Stimulated activated CD4-positive, alpha-beta T cell treated with anti-CD3 and anti-CD28 coated beads, Interleukin-4, amount 100 ng/mL, for 48 hours (primary cell): Measurements from ENCODE around the gene ITPR1.
"Not testable (repeated sequence)": the region's sequence is repeated elsewhere in the genome, so short reads cannot be mapped to it uniquely, and the experiment has no call there.

Source experiments
- DNase-seq, 2 donors: peaks; one replicate each; pipeline ENCODE4 v3.0.0-alpha.2; 2020; ENCODE audit warnings: low read depth in 2 of 2

Gene ITPR1

DNA sequence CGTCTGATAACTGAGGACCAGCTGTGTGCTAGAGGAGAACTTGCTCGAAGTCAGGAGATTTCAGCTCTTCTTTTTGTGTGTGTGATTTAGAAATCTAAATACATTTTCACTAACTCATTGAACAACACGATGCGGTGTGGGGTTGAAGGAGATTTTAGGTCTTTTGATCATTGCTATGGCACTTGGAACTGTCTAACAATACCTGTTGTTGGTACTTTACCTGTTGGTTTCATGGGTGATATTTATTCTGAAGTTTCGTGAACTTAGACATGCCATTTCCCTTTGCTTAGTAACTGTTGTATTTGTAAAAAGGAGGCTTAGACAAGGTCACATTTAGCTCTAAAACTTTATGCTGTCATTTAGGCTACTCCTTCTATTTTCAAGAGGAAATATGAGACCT lies 99.9 kb downstream of the ITPR1 start:
- DNase-seq: no peak

DNA sequence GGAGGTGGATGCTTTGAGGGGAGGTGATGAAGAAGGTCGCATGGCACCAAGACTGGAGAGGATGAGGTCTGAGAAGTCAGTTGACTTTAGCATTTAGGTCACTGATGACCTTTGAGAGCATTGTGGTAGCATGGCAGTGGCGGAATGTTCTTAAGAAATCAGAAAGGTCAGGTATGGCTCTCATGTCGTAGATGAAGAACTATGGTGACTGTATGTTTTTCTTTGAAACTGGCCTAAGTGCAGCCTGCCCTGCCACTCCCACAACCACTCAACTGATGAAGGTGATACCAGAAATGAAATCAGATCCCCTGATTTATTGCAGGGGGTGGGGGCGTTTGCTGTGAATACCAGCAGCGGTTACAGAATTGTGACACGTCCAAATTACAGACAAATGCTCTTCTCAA lies 102.6 kb downstream of the ITPR1 start:
- no peak for DNase-seq

DNA sequence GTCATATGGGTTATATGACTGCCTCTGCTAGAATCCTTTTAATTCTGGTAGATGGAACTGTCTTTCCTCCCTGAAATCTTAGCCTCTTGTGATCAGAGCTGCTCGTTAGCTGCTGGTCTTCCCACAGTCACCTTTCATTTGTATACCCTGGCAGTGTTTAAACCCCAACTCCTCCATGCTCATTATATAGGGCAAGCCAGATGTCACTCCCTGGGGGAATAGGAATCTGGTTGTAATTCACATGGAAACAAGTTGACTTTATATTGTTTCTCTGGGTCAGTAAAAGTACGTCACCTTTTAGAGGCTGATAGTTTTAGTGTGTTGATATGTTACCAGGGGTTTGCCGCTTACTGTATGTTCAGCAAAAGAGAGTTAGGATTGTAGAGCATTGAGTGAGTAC lies 103.5 kb downstream of the ITPR1 start:
- DNase-seq: no peak

DNA sequence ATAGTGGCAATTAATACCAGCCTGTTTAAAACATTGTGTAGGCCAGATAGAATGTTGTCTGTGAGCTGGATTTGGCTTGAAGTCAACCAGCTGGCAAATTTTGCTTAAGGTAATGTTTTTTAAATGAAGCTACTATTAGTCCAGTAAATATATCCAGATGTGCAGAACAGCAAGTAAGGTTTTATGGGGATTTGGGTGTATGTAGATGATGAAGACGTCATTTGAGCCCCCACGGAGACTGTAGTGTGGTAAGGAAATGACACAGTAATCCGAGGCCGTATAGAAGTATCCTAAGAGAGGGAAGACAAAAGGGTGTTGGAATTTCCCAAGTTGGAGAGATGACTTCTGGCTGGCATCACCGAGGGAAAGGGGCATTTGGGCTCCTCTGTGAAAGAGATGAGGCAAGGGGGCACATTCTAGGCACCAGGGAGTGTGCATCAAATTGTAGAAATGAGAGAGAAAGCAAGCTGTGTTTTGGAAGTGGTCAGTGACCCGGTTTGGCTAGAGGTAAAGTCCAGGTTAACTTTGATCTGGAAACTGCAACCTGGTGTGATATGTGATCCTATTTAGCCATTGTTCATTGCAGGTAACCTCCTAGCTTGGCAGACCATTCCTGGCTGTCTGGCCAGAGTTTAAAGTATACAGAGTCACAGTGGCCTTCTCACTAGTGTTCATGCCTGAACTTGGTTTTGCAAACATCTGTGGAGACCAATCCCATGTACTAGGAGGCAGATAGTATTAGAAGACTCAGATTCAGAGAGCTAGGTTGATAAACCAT lies 104.2 kb downstream of the ITPR1 start:
- DNase-seq: no peak

DNA sequence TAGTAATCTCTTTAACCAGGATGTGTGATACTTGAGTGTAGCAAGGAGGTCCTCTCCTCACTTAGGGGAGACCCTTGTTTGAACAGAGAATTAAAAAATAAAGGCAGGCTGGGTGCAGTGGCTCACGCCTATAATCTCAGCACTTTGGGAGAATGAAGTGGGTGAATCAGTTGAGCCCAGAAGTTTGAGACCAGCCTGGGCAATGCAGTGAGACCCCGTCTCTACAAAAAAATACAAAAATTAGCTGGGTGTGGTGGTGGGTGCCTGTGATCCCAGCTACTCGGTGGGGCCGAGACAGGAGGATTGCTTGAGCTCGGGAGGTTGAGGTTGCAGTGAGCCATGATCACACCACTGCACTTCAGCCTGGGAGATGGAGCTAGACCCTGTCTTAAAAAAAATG lies 105.1 kb downstream of the ITPR1 start:
- DNase-seq: not testable (repeated sequence)

DNA sequence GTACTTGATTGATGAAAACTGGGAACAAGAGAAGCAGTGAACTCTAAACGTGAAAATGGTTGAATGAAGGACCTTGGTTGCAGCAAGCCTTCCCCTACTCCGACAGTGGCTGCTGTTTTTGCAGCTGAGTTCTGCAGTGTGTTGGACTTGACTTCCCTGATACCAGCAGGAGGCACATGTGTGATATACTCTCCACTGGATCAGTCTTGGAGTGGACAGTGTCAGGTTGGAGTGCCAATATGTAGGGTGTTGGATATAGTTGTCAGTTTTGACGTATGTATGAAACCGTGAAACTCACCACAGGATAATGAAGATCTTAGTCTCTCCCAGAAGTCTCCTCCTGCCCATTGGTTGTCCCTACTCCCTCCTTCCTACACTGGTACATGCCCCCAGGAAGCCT lies 106.5 kb downstream of the ITPR1 start:
- DNase-seq: no peak

DNA sequence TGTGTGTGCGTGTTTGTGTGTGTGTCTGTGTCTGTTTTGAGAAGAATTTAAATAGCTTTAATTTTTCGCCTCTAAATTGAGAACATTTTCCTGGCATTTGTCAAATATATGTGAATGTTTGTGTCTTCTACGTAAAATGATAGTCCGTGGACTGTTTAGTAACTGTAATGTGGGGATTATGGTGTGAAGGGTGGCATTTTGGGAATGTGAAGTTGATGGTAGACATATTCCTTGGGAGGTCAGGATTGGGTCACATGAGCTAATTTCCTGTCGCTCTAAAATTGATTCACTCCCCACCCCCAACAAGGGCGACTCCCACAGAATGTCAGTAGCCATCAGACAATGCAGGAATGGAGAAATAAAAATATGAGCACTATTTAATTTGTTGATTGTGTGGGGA lies 107.3 kb downstream of the ITPR1 start:
- no peak for DNase-seq

DNA sequence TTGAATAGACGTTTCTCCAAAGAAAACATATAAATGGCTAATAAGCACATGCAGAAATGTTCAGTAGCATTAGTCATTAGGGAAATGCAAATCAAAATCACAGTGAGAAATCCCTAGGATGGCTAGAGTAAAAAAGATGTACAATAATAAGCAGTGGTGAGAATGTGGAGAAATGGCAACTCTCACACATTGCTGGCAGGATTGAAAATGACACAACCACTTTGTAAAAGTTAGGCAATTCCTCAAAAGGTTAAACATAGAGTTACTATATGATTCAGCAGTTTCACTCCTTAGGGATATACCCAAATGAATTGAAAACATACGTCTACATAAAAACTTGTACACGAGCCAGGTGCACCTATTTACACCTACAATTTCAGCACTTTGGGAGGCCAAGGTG lies 108.7 kb downstream of the ITPR1 start:
- no peak for DNase-seq

DNA sequence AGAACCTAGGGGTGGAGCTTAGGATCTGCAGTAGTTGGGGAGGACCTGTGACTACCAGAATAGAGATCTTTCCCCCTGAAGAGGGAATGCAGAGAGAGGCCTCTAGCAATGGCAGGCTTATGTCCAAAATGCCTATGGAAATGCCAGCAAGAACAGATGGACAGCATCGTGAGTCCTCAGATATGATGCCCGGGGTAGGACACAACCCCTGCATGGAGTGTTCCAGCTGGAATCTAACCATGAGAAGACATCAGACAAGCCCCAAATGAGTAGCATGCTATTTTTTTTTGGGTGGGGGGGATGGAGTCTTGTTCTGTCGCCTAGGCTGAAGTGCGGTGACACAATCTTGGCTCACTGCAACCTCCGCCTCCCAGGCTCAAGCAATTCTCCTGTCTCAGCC lies 111.5 kb downstream of the ITPR1 start:
- DNase-seq: no peak

DNA sequence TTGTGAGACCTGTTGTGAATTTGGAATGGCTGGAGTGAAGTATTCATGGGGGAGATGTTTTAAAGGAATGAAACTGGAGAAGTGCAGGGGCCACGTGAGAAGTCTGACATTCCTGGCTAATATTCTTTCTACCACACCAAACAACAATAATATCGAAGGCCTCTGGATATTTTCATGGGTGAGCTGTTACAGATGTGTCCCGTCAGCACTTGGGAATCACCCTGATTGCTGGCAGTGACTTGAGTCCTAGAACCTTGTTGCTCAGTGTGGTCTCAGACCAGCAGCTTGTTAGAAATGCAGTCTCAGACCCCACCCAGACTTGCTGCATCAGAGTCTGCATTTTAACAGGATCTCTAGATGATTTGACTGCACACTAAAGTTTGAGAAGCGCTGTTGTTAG lies 113.8 kb downstream of the ITPR1 start:
- no peak for DNase-seq

DNA sequence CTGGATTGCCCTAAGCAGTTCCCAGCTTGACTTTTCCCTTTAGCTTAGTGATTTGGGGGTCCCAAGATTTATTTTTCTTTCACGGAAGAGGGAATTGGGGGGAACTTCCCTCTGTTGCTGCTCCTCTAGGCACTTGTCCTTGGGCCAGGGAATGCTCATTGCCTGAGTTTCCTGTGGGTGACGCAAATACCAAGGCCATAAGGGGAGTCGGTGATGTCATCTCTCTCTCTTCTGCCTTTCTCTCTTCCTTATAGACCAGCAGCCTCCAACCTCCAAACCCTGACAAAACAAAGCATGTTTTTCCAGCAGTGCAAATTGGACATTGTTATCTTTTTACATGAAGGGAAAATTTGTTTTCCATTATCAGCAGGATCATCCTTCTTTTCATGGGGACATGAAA lies 120.2 kb downstream of the ITPR1 start:
- no peak for DNase-seq

DNA sequence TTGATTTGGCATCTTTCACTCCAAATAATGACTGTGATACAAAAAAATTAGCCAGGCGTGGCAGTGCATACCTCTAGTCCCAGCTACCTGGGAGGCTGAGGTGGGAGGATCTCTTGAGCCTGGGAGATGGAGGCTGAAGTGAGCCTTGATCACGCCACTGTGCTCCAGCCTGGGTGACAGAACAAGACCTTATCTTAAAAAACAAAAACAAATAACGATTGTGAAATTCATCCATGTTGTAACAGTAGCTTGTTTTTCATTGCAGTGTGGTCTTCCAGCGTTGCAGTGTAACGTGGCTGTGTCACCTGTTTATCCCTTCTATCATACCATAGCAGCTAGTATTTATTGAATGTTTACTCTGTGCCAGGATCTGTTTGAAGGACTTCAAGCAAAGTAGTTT lies 120.9 kb downstream of the ITPR1 start:
- no peak for DNase-seq

DNA sequence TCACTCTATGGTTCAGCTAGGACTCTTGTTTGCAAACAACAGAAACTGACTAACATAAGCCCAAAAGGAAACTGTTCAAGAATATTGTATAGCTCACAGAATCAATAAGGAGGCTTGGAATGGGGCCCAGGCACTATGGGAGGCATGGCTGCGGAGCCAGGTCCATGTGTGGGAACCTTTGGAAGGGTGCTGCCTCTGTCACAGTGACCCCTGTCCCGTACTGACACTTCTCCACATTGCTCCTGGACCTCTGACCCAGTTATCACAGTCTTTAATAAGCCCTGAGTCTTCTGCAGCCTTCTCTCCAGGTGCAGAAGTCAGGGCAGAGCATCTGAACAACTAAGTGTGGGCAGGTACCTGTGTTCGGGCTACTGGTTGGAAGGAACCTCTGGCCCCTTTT lies 121.8 kb downstream of the ITPR1 start:
- no peak for DNase-seq

DNA sequence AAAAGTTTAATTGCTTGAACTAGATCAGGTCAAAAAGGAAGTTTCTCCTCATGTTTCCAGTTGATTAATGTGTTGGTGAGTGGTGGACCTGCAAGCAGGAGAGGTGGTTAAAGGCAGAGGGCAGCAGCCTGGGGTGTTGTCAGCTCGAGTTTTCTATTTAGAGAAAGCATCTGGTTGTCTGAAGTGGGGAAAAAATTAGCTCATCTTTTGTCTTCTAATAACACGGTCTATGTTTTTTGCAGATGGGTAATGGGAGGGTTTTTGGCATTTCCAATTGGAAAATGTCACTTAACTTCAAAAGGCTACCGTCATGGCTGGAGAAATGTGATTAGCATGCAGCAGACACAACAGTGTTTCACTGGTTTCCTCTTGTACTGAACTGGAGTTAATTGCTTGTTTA lies 122.6 kb downstream of the ITPR1 start:
- DNase-seq: no peak

DNA sequence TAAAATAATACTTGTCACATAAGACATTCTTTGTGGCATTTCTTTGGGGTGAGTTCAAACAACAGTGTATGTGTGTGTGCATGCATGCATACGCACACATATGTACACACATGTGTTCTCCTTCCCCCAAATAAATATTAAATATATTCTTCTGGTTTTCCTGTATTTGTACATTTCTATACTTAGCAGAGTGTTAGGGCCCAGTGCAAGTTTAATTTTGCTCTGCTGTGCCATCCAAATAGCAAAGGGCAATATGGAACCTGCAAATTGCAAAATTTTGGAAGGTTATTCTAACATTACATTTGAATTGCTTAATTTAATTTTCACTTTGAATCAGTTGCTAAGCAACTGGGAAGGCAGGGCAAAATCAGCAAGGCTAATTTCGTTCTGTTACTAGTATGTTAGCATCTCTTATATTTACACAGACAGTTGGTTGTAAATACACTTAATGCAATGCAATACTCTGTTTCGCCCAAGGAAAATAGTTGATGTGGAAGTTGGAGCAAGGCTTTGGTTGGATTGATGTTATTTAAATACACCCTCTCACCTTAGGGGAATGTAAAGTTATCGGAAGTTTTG lies 130.4 kb downstream of the ITPR1 start:
- DNase-seq: no peak

DNA sequence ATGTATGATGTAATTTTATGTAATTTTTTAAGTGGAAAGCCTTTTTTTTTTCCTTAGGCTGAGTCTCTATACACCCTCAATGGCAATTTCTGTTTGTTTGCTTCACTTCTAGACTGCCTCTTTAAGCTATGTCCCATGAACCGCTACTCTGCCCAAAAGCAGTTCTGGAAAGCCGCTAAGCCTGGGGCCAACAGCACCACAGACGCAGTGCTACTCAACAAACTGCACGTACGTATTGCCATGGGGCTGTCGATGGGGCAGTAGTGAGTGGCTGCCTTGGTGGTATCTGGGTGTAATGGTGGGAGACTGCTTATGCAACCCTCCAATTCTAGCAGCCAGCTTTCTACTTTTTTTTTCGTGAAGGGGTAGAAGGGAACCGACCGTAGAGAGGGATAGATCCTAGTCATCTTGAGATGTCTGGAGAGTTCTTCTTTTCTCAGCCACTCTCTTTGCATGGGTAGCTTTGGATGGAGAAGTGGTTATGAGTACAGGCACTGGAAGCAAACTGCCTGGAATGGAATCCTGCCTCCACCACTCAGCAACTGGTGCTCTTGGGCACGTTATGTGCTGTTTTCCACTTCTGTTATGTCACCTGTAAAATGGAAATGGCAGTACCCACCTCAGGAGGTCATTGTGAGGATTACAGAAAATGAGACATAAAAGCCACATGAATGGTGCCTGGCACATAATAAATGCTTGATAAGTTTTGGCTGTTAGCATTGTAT lies 134.7 kb downstream of the ITPR1 start:
- DNase-seq: no peak

DNA sequence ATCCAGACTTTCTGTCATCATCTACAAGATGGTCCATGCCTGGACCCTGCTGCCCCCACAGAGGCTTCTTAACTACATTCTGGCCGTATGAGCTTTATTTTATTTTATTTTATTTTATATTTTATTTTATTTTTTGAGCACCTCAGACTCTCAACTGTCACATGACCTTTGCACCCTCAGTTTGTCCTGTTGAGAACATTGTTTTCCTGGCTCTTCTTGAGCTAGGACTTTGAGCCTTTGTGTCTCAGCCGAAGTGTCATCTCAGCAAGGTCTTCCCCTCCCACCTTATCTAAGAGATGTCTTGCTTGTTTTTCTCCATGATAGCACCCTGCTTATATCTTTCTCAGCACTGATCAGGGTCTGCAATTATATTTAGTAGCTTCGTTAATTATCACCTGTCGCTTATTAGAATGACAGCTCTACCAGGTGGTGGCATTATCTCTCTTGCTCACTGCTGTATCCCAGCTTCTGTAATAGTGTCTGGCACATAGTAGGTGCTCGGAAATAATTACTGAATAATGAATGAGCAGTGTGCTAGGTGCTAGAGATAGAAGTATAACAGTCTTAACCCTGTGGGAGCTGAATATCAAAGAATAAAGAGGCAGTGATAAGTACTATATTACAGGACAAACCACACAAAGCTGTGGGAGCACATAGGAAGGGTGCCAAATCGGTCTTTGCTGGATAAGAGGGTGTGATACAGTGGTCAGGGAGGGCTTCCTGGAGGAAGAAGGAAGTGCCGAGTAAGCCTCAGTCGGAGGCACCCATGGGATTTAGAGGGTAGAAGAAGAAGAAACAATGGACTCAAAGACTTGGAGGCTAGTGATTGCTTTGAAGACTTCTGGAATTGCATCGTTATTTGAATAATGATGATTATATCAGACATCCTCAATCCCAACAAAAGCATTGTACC lies 136.2 kb downstream of the ITPR1 start:
- DNase-seq: no peak

DNA sequence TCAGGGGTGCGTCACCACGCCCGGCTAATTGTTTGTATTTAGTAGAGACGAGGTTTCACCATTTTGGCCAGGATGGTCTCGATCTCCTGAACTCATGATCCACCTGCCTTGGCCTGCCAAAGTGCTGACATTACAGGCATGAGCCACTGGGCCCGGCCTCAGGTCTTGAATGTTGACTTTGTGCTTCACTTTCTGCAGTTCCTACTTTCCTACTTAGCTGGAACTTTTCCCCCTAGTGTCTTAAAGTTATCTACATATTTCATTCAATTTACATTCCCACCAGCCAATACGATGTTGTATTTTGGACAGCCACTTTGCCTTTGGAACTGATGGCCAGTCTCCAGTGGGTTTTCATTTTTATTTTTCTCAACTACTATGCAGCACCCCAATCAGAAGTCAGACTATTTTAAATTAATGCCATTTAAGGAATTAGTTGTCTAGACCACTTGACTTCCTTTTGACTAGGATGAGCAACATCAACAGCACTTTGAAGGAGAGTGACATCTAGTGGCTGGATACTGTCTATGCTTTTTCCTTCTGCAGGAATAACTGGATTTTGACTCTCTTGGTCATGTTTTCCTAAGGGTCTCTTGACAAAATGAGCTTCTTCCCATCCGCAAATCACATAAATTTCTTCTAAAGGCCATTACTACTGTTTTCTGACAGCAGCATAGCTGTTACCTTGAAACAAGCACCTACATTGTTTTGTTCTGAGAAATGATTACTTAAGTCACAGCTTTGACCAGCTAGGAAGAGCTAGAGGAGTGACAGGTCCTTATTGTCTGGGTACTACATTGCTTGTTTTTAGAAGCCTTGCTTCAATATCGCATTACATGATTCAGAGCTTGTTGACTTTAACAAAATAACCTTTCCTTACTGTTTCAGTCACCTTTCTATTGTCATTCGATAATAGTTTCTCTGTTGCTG lies 140.2 kb downstream of the ITPR1 start:
- DNase-seq: no peak

DNA sequence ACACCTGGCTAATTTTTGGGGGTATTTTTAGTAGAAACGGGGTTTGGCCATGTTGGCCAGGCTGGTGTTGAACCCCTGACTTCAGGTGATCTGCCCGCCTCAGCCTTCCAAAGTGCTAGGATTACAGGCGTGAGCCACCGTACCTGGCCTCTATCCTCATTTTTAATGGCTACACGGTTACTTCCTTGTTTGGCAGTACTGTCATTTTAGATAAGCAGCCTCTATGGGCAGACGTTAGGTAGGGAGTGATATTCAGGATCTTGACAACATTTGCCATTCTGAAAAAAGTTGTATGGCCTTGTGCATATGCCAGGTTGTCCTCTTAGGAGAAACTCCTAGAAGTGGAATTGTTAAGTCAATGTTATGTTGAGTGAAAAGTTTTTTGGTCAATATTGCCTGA lies 141.7 kb downstream of the ITPR1 start:
- no peak for DNase-seq

DNA sequence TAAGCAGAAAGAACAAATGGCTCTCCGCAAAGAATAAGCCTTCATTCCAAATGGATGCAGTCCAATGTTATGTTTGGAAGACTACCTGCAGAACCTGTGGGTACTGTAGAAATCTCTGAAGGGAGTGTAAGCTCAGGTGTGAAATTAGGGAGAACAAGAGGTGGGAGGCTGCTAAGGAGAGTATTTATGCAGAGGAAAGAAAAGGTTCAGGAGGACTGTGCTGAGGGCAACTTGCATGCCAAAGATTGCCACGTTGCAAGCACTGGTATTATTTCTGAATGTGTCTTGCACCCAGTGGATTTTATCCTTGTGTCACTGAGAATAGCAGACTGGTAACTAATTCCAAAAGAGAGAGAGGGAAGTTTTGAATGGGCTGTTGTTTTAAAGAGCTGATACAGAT lies 144.1 kb downstream of the ITPR1 start:
- DNase-seq: no peak
